Gastrocnemius medialis (tissue), 4 donors: ENCODE results near the gene RMC1. TPM values are rescaled to one million over a fixed set of nuclear protein-coding genes. Genes with fewer than 3 reads are reported as not detected.

ENCODE experiments used
- ATAC-seq, 2 donors: fragments of 150-250 bp; one replicate each; pipeline ENCODE4 v1.9.1; 2016
- DNase-seq, 2 donors: peaks; one replicate each; pipeline ENCODE4 v3.0.0-alpha.2; 2019
- H3K27ac ChIP-seq, 4 donors: fragments of 200-600 bp; sonication (generic); 1 replicate in 1 of 4; 2 replicates in 3 of 4; pipeline ENCODE4 v1.5.1; 2016 to 2018; ENCODE audit warnings: mild to moderate bottlenecking in 2 of 4, moderate library complexity in 1 of 4
- H3K27me3 ChIP-seq, 3 donors: fragments of 200-600 bp; sonication (generic) in 2 of 3; 1 replicate in 1 of 3; 2 replicates in 2 of 3; pipeline versions ENCODE4 v1.5.1 to v1.6.0; 2016 to 2019; ENCODE audit warnings: mild to moderate bottlenecking in 1 of 3, moderate library complexity in 1 of 3
- H3K36me3 ChIP-seq, 2 donors: fragments of 200-600 bp; sonication (generic) in 1 of 2; one replicate each; pipeline ENCODE4 v1.5.1; 2017 to 2018
- H3K4me1 ChIP-seq, 2 donors: fragments of 200-600 bp; sonication (generic) in 1 of 2; one replicate each; pipeline ENCODE4 v1.5.1; 2016 to 2017; ENCODE audit warnings: mild to moderate bottlenecking in 2 of 2
- H3K4me3 ChIP-seq, 4 donors: fragments of 200-600 bp; sonication (generic) in 3 of 4; 1 replicate in 1 of 4; 2 replicates in 3 of 4; pipeline ENCODE4 v1.5.1; 2016 to 2019; ENCODE audit warnings: mild to moderate bottlenecking in 2 of 4
- H3K9me3 ChIP-seq, 3 donors: fragments of 200-600 bp; sonication (generic) in 2 of 3; 1 replicate in 1 of 3; 2 replicates in 2 of 3; pipeline ENCODE4 v1.5.1; 2016 to 2019
- POLR2A ChIP-seq, 2 donors: fragments of 450-650 bp; IDR thresholded peaks; one replicate each; pipeline ENCODE4 v1.6.1; 2017; ENCODE audit warnings: antibody characterized with exemption in 2 of 2, mild to moderate bottlenecking in 2 of 2, moderate library complexity in 2 of 2
- in situ Hi-C, 4 donors: fragments of 200-750 bp; cut with MboI; loops; one replicate each; pipeline versions ENCODE4 v1.15.0 to v1.8.0; 2017; ENCODE audit warnings: low sequenced_read_pairs in 4 of 4
- intact Hi-C: fragments of 100-400 bp; cut with DNase I; formaldehyde crosslinking; loops from one replicate; pipeline ENCODE4 v1.15.1; 2023; ENCODE audit warnings: low total_unique reads
- total RNA-seq, 4 donors: library from RNA; depleted of rRNA; stranded (reverse); fragments of >200 nt; gene quantifications; one replicate each; pipeline versions ENCODE4 v1.1.0 to v1.2.3, GENCODE V29; 2016
- TF ChIP-seq, protein P1 (sequence below), 5 experiments: fragments of 450-650 bp in 3 of 5; fragments of 200-600 bp in 2 of 5; sonication (generic) in 2 of 5; IDR thresholded peaks in 4 of 5; conservative IDR thresholded peaks in 1 of 5; 1 replicate in 4 of 5; 2 replicates in 1 of 5; pipeline ENCODE4 v1.5.1; 2016 to 2019; ENCODE audit warnings: antibody characterized with exemption in 5 of 5, mild to moderate bottlenecking in 3 of 5, moderate library complexity in 3 of 5

RMC1 gene
- total RNA-seq, 4 donors from 2014 or later = 20.1 to 27.3 (median 25.2) TPM

- Histone ChIP-seq H3K27ac (no peak overlapping the region), H3K27me3 (no peaks in the 10 kb centered on the region)
- DNase-seq = no peak
These were observed 7.4 kb upstream of the RMC1 start for GRCh38 chr18:23495723-23496440.

GRCh38 chr18:23498117-23498516 is 5.2 kb upstream of the RMC1 start:
- intact Hi-C loops = no loop called here
- DNase-seq (no peak), ATAC-seq (no peak)
- H3K36me3 ChIP-seq = no peaks in the 10 kb centered on the region
- no peaks in the 10 kb centered on the region for H3K27me3 ChIP-seq
- no peak overlapping the region for H3K27ac ChIP-seq
- H3K4me3 ChIP-seq = no peak overlapping the region
- no peak for TF ChIP-seq POLR2A (IDR thresholded peaks at IDR 0.05)
- TF ChIP-seq, protein P1, sequence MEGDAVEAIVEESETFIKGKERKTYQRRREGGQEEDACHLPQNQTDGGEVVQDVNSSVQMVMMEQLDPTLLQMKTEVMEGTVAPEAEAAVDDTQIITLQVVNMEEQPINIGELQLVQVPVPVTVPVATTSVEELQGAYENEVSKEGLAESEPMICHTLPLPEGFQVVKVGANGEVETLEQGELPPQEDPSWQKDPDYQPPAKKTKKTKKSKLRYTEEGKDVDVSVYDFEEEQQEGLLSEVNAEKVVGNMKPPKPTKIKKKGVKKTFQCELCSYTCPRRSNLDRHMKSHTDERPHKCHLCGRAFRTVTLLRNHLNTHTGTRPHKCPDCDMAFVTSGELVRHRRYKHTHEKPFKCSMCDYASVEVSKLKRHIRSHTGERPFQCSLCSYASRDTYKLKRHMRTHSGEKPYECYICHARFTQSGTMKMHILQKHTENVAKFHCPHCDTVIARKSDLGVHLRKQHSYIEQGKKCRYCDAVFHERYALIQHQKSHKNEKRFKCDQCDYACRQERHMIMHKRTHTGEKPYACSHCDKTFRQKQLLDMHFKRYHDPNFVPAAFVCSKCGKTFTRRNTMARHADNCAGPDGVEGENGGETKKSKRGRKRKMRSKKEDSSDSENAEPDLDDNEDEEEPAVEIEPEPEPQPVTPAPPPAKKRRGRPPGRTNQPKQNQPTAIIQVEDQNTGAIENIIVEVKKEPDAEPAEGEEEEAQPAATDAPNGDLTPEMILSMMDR (IDR thresholded peaks at IDR 0.05 in 4 of 5, conservative IDR thresholded peaks at IDR 0.05 in 1 of 5) = no peak
- in situ Hi-C loops = no loop called here
- no peaks in the 10 kb centered on the region for H3K9me3 ChIP-seq
- H3K4me1 ChIP-seq = peaks cover 0 to 6% of the 10 kb centered on the region in 2 donors

More at GRCh38 chr18:23495723-23496440, 7.4 kb upstream of the RMC1 start:
- no peak overlapping the region for H3K4me3 ChIP-seq
- in situ Hi-C loops (no loop called here), intact Hi-C loops (no loop called here)
- no peak for ATAC-seq
- TF ChIP-seq, protein P1 (IDR thresholded peaks at IDR 0.05 in 4 of 5, conservative IDR thresholded peaks at IDR 0.05 in 1 of 5) = no peak
- no peak for TF ChIP-seq POLR2A (IDR thresholded peaks at IDR 0.05)
- H3K36me3 ChIP-seq = no peaks in the 10 kb centered on the region
- H3K9me3 ChIP-seq = no peaks in the 10 kb centered on the region
- H3K4me1 ChIP-seq = no peaks in the 10 kb centered on the region

- H3K27me3 ChIP-seq = no peaks in the 10 kb centered on the region
- no peak overlapping the region for H3K4me3 ChIP-seq
- TF ChIP-seq, protein P1 (IDR thresholded peaks at IDR 0.05 in 4 of 5, conservative IDR thresholded peaks at IDR 0.05 in 1 of 5) = peak; percentile 26 to 72 (median 52)
- no peak for TF ChIP-seq POLR2A (IDR thresholded peaks at IDR 0.05)
- intact Hi-C loops (no loop called here), in situ Hi-C loops (no loop called here)
- H3K27ac ChIP-seq = no peak overlapping the region
- peaks cover under 1 to 6% of the 10 kb centered on the region in 2 donors for H3K4me1 ChIP-seq
- no peaks in the 10 kb centered on the region for H3K9me3 ChIP-seq
- DNase-seq (peak; percentile 26 to 51), ATAC-seq (no peak)
- no peaks in the 10 kb centered on the region for H3K36me3 ChIP-seq
These were observed 4.4 kb upstream of the RMC1 start for GRCh38 chr18:23498877-23499276.

- no peak overlapping the region for H3K27ac ChIP-seq
- no peaks in the 10 kb centered on the region for H3K9me3 ChIP-seq
- H3K36me3 ChIP-seq = no peaks in the 10 kb centered on the region
- DNase-seq (no peak), ATAC-seq (no peak)
- intact Hi-C loops (no loop called here), in situ Hi-C loops (no loop called here)
- H3K27me3 ChIP-seq = no peaks in the 10 kb centered on the region
- TF ChIP-seq, protein P1 (IDR thresholded peaks at IDR 0.05 in 4 of 5, conservative IDR thresholded peaks at IDR 0.05 in 1 of 5) = no peak
- no peak for TF ChIP-seq POLR2A (IDR thresholded peaks at IDR 0.05)
- H3K4me3 ChIP-seq = no peak overlapping the region
- peaks cover 5 to 10% of the 10 kb centered on the region in 2 donors for H3K4me1 ChIP-seq
These were observed 4.0 kb upstream of the RMC1 start for GRCh38 chr18:23499291-23499781.
